Measurements from ENCODE around the gene STOX2.

The STOX2 gene, protein sequence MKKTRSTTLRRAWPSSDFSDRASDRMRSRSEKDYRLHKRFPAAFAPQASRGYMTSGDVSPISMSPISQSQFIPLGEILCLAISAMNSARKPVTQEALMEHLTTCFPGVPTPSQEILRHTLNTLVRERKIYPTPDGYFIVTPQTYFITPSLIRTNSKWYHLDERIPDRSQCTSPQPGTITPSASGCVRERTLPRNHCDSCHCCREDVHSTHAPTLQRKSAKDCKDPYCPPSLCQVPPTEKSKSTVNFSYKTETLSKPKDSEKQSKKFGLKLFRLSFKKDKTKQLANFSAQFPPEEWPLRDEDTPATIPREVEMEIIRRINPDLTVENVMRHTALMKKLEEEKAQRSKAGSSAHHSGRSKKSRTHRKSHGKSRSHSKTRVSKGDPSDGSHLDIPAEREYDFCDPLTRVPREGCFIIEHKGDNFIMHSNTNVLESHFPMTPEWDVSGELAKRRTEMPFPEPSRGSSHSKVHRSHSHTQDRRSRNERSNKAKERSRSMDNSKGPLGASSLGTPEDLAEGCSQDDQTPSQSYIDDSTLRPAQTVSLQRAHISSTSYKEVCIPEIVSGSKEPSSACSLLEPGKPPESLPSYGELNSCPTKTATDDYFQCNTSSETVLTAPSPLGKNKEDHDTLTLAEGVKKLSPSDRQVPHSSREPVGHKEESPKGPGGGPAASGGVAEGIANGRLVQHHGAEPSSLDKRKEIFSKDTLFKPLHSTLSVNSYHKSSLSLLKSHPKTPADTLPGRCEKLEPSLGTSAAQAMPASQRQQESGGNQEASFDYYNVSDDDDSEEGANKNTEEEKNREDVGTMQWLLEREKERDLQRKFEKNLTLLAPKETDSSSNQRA (N-terminal part only)

DNA sequence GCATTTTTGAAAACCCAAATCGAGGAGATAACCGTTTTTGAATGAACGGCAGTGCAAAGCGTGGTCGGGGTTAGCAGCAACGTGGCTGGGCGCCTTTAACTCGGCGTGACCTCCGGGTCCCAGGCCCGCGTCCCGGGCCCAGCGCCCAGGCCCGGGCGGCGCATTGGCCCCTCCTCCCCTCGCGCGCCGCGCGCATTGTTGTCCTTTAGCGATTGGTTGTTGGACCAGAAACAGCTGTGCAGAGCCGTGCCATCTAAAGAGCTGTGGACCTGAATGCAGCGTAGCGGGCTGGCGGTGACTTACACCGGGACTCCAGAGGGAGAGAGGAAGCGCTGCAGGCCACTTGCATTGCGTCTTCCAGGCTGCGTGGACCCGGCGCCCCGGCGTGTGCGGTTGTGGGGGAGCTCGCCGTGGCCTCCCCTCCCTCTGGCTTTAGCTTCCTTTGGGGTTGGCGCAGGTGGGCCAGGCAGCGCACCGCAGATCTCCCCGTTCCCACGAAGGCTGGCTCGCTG lies at the start of gene STOX2:
TSS of gene STOX2 (plus strand) at position 227 of the 512 bp plus-strand sequence. CDS start 1,484 bp downstream, outside the sequence.
- H3K4me3 ChIP-seq (replicated peaks; ENCODE audit: low read depth, low read length), result peak within 1 kb of the TSS; percentile 42
- DNase-seq (ENCODE audit: low read depth), result peak; percentile 32
- TF ChIP-seq, protein P1, sequence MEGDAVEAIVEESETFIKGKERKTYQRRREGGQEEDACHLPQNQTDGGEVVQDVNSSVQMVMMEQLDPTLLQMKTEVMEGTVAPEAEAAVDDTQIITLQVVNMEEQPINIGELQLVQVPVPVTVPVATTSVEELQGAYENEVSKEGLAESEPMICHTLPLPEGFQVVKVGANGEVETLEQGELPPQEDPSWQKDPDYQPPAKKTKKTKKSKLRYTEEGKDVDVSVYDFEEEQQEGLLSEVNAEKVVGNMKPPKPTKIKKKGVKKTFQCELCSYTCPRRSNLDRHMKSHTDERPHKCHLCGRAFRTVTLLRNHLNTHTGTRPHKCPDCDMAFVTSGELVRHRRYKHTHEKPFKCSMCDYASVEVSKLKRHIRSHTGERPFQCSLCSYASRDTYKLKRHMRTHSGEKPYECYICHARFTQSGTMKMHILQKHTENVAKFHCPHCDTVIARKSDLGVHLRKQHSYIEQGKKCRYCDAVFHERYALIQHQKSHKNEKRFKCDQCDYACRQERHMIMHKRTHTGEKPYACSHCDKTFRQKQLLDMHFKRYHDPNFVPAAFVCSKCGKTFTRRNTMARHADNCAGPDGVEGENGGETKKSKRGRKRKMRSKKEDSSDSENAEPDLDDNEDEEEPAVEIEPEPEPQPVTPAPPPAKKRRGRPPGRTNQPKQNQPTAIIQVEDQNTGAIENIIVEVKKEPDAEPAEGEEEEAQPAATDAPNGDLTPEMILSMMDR (IDR thresholded peaks at IDR 0.05; ENCODE audit: low read length, missing control alignments), result no peak

DNA sequence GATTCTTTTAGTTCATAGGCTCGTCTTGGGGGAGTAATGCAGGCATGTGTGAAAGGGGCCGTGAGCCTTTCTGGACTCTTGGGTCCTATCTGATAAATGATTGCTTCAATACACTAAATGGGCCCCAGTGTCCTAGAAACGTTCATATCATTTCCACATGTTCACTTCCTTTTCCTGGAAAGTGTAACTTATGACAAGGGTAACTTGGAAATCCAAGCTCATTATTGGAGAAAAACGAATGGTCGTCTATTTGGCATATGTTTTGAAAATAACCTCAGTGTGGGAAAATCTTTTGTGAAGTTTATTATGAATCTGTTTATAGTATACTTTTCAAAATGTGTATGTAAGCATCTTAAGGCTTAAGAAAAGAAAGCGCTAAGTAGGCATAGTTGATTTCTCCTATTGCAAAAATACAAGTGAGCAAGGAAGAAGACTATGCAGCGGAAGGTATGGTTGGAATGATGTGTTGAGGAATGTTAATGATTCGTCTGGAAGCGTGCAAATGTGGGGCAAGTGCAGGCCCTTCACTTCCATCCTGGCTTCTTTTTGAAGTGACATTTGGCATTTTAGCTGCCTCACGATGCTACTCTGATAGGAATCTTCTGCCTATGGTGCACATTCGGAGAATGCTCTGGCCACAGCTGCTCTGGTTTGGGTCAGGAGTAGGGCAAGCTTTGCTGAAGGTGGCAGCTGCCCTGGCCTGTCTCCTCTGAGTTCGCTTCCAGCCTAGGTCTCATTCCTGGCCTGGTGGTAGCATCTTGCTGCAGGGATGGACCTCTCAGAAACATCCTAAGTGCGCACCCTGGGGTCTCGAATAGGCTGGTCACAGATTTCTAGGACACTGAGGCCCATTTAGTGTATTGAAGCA lies 49.5 kb upstream of the STOX2 start:
- TF ChIP-seq, protein P1 (IDR thresholded peaks at IDR 0.05; ENCODE audit: low read length, missing control alignments), result no peak
- DNase-seq (ENCODE audit: low read depth), result no peak
- H3K4me3 ChIP-seq (replicated peaks; ENCODE audit: low read depth, low read length), result no peak overlapping the region

DNA sequence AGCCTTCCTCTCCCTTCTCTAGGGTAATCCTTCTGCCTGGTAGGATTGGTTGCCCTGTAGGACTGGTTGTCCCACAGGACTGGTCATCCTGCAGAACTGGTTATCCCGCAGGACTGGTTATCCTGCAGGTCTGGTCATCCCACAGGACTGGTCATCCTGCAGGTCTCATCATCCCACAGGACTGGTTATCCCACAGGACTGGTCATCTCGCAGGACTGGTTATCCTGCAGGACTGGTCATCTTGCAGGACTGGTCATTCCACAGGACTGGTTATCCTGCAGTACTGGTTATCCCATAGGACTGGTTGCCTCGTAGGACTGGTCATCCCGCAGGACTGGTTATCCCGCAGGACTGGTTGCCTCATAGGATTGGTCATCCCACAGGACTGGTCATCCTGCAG lies 48.1 kb upstream of the STOX2 start:
- H3K4me3 ChIP-seq (replicated peaks; ENCODE audit: low read depth, low read length), result no peak overlapping the region
- DNase-seq (ENCODE audit: low read depth), result no peak
- TF ChIP-seq, protein P1 (IDR thresholded peaks at IDR 0.05; ENCODE audit: low read length, missing control alignments), result no peak

DNA sequence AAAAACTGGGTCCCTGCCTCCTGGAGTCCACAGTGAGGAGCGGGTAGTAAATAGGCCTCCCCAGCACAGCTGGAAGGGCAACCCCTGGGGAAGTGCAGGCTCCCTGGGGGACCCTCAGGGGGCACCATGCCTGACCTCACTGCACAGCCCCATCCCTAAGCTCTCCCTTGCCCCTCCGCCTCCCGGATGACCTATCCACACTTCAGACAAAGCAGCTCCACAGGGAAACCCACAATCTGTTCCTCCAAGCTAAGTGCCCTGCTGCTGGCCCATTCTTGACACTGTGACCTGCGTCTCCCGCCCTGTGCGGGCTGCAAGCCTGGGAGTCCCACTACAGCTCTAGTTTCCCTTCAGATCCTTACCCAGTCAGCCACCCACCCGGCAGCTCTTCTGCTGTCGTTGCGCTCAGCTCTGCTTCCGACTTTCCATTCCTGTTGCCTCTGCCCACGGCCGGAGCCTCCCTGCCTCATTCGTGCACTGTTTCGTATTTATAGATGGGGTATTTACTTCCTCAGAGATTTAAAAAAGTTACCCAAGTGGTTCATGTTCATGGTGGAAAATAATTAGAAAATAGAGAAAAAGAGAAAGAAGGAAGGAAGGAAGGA lies 47.0 kb upstream of the STOX2 start:
- TF ChIP-seq, protein P1 (IDR thresholded peaks at IDR 0.05; ENCODE audit: low read length, missing control alignments), result no peak
- no peak for DNase-seq (ENCODE audit: low read depth)
- no peak overlapping the region for H3K4me3 ChIP-seq (replicated peaks; ENCODE audit: low read depth, low read length)

DNA sequence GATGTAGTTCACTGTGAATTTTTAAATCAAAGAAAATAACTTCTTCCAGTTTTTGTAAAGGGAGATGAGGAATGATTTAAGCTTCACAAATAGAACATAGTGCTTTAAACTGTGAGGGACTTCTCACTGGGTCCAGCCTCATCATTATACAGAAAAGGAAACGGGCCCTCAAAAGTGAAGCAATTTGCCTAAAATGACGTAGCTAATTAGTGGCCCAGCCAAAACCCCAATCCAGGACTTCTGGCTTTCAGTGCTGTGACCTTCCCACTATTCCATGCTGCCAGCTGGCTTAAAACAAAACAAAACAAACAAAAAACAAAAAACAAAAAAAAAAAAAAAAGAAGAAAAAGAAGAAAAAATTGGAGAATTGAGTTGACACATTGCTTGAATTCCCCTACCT lies 45.0 kb upstream of the STOX2 start:
- H3K4me3 ChIP-seq (replicated peaks; ENCODE audit: low read depth, low read length), result no peak overlapping the region
- DNase-seq (ENCODE audit: low read depth), result no peak
- TF ChIP-seq, protein P1 (IDR thresholded peaks at IDR 0.05; ENCODE audit: low read length, missing control alignments), result no peak

DNA sequence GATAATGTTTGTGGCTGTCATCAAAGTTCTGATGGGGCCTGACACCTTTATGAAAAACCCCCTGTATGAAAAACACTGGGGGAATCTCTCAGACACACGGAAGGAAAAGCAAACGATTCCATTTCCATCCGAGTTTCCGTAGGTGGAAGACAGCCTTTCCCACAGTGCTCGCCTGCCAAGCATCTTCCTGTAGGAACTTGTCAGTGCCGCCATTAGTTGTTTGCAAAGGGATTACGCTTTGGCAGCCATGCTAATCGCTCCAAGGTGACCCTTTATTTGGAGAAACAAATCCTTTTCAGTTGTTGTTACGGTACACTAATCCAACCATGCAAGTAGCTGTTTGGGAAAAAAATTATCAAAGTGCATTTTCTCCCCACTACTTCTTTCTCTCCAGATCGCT lies 44.4 kb upstream of the STOX2 start:
- no peak for DNase-seq (ENCODE audit: low read depth)
- H3K4me3 ChIP-seq (replicated peaks; ENCODE audit: low read depth, low read length), result no peak overlapping the region
- TF ChIP-seq, protein P1 (IDR thresholded peaks at IDR 0.05; ENCODE audit: low read length, missing control alignments), result no peak
